ENCODE data around the gene CLK3. TPM values are rescaled to one million over a fixed set of nuclear protein-coding genes. Genes with fewer than 3 reads are reported as not detected.

The CLK3 gene
- total RNA-seq, 4 donors from 2014 or later = 93.1 to 244 (median 115) TPM

GRCh38 chr15:74642734-74643664, 27.4 kb downstream of the CLK3 start:
- Histone ChIP-seq H3K4me1 (peaks cover 35% of the 10 kb centered on the region), H3K9me3 (no peaks in the 10 kb centered on the region), H3K4me3 (peak overlapping the region; percentile 22), H3K27me3 (no peaks in the 10 kb centered on the region), H3K27ac (peak overlapping the region; percentile 71), H3K36me3 (peaks cover 19% of the 10 kb centered on the region)
- no peak for DNase-seq (ENCODE audit: low spot score in 2 of 2)
- TF ChIP-seq POLR2AphosphoS5 (IDR thresholded peaks at IDR 0.05) = no peak
- no peak for TF ChIP-seq POLR2A (IDR thresholded peaks at IDR 0.05)
- TF ChIP-seq CTCF (IDR thresholded peaks at IDR 0.05) = no peak
- no peak for TF ChIP-seq EP300 (IDR thresholded peaks at IDR 0.05)
- WGBS = 29% methylated on average over 11 of the region's 11 CpGs

- H3K27me3 ChIP-seq = no peaks in the 10 kb centered on the region
- peak overlapping the region; percentile 71 for H3K27ac ChIP-seq
- H3K4me3 ChIP-seq = no peak overlapping the region
- H3K9me3 ChIP-seq = no peaks in the 10 kb centered on the region
- no peak for DNase-seq (ENCODE audit: low spot score in 2 of 2)
- TF ChIP-seq CTCF (IDR thresholded peaks at IDR 0.05) = no peak
- no peak for TF ChIP-seq POLR2AphosphoS5 (IDR thresholded peaks at IDR 0.05)
- no peak for TF ChIP-seq EP300 (IDR thresholded peaks at IDR 0.05)
- no peak for TF ChIP-seq POLR2A (IDR thresholded peaks at IDR 0.05)
- WGBS = 92% methylated on average over 2 of the region's 2 CpGs
- H3K4me1 ChIP-seq = peaks cover 35% of the 10 kb centered on the region
- peaks cover 14% of the 10 kb centered on the region for H3K36me3 ChIP-seq
Observed at GRCh38 chr15:74643665-74644204, 28.1 kb downstream of the CLK3 start.

- H3K4me3 ChIP-seq = no peak overlapping the region
- H3K36me3 ChIP-seq = no peaks in the 10 kb centered on the region
- TF ChIP-seq CTCF (IDR thresholded peaks at IDR 0.05) (no peak), POLR2A (IDR thresholded peaks at IDR 0.05) (no peak), EP300 (IDR thresholded peaks at IDR 0.05) (no peak), POLR2AphosphoS5 (IDR thresholded peaks at IDR 0.05) (no peak)
- no peaks in the 10 kb centered on the region for H3K9me3 ChIP-seq
- no peak for DNase-seq (ENCODE audit: low spot score in 2 of 2)
- no peak overlapping the region for H3K27ac ChIP-seq
- no peaks in the 10 kb centered on the region for H3K27me3 ChIP-seq
- H3K4me1 ChIP-seq = peaks cover 30% of the 10 kb centered on the region
Observed at GRCh38 chr15:74646480-74646879, 30.8 kb downstream of the CLK3 start.

GRCh38 chr15:74648051-74648842, 32.6 kb downstream of the CLK3 start:
- TF ChIP-seq POLR2A (IDR thresholded peaks at IDR 0.05) (no peak), POLR2AphosphoS5 (IDR thresholded peaks at IDR 0.05) (no peak), EP300 (IDR thresholded peaks at IDR 0.05) (no peak), CTCF (IDR thresholded peaks at IDR 0.05) (no peak)
- Histone ChIP-seq H3K27ac (no peak overlapping the region), H3K4me1 (peaks cover 19% of the 10 kb centered on the region), H3K9me3 (no peaks in the 10 kb centered on the region), H3K27me3 (no peaks in the 10 kb centered on the region), H3K4me3 (no peak overlapping the region), H3K36me3 (no peaks in the 10 kb centered on the region)
- DNase-seq (ENCODE audit: low spot score in 2 of 2) = no peak
- WGBS = 60% methylated on average over 5 of the region's 5 CpGs
